AG20443 (cell line): ENCODE results near the gene TMEM74B.

Experiments used
- DNase-seq: peaks from one replicate; pipeline ENCODE4 v3.0.0; 2012; ENCODE audit warnings: low spot score, mixed read lengths

TMEM74B gene

DNA sequence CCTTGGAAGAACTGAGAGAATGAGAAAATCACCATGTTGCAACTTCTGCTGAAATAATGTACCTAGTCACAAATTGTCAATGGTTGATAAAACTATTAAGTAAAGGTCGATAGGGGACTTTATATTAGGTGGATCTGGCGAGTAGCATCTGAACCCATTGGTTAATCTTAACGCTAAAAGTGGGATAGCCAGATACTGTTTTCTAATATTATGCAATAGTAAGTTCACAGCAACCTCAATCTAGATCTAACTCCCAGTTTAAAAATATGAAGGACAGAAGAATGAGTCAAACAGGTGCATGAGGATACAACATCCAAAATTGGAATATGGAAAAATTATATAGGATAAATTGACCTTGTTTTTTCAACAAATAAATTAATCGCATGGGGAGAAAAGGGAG, 47.5 kb downstream of the TMEM74B start:
- DNase-seq = no peak

DNA sequence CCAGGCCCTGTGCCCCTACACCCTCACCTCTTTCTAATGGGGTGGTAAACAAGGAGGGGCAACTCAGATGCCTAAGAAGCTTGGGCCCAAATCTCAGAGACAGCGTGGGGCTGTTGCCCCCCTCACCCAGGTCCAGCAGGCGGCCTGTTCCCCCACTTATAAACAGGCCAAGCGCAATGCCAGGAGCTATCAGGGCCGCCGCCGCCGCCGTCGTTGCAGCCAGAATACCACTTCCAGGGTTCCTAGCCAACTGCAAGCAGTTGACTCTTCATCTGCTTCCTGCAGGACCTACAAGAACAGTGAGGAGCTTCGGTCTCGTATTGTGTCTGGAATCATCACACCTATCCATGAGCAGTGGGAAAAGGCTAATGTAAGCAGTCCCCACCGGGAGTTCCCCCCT, 49.9 kb downstream of the TMEM74B start:
- DNase-seq = no peak

DNA sequence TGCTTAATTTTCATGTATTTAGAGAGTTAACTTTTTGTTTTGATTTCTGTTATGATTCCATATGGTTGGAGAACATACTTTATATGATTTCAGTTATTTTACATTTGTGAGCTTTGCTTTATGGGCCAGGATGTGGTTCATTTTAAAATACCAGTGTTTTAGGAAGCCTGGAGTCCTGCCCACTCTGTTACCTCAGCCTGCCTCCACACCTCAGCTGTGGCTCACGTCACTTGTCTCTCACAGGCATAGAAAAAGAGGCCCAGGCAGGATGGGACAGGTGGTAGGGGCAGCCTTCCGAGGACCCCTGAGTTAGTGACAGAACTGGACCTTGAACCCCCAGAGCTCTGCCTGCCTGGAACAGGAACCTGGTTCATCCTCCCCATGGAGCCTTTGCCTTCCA, 50.4 kb downstream of the TMEM74B start:
- DNase-seq = no peak

DNA sequence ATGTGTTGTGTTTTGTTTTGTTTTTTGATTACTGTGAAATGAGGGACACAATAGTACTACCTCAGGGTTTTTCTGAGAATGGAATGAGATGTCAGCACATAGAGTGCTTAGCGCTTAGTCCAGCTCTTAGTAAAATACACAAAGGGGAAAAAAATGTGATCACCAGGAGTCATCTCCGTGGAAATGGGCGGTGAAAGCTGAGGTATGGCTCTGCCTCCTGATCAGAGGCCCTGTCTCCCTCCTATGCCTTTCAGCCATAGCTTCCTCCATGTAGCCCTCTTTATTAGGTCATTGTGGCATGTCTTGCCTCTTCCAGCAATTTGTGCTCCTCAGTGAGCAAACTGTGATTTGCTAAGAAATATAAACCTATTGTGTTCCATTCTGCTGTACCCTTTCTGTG, 53.4 kb downstream of the TMEM74B start:
- DNase-seq = no peak

DNA sequence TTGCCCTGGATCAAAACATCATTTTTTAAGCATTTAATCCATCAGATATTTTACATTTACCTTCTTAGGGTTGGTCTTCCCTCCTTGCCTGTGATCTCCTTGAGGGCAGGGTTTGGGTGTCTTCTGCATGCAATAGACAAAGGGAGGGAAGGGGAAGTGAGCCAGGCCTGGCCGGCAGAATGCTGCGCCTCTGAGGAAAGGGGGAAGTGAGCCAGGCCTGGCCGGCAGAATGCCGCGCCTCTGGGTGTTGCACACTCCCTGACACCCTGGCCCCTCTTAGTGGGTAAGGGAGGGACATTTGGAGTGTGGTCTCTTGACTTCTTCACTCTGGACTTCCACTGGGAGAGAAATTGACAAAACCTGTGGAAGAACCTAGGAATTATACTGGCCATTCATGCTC, 53.9 kb downstream of the TMEM74B start:
- no peak for DNase-seq
